DOHH2 (cell line): Measurements from ENCODE around the gene HYI.

Experiments
- EZH2phosphoT487 ChIP-seq: fragments of 200-600 bp; sonication (generic); IDR thresholded peaks from 2 replicates; pipeline ENCODE4 v1.6.1; 2017; ENCODE audit warnings: borderline replicate concordance, mild to moderate bottlenecking, antibody characterized with exemption, low read length, moderate library complexity, mixed read lengths
- TF ChIP-seq, protein P1 (sequence below): fragments of 200-600 bp; sonication (generic); IDR thresholded peaks from one replicate; pipeline ENCODE4 v1.5.1; 2014; ENCODE audit warnings: antibody characterized with exemption, mild to moderate bottlenecking, low read depth, low read length; ENCODE audit not compliant: poor library complexity, severe bottlenecking

DNA sequence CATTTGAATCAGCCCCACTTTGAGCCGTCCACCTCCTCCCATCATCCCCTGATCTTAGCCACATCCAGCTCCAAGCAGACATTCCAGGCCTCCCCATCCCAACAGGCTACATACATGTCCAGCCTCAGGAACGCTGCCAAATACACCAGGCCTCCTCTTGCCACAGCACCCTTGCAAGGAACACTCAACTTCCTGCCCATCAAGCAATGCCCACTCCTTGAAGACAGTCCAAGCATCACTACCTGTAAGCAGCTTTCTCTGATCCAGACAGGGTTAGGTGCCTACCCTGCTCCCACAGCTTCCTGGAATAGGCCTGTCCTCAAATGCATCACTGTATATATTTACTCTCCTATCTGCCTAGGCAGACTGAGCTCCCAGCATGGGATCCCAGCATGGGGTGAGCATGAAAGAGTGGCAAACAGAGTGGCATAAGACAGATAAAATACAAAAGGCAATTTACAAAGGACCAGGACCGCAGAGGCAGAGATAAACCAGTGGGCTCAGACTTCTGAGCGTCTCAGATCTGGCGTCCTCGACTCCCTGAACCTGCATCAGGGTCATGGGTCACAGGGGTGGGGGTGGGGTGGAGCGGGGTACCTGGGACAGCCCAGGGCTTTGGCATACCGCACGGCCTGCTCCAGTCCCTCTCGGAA lies 816 bp downstream of the HYI start:
- TF ChIP-seq, protein P1, sequence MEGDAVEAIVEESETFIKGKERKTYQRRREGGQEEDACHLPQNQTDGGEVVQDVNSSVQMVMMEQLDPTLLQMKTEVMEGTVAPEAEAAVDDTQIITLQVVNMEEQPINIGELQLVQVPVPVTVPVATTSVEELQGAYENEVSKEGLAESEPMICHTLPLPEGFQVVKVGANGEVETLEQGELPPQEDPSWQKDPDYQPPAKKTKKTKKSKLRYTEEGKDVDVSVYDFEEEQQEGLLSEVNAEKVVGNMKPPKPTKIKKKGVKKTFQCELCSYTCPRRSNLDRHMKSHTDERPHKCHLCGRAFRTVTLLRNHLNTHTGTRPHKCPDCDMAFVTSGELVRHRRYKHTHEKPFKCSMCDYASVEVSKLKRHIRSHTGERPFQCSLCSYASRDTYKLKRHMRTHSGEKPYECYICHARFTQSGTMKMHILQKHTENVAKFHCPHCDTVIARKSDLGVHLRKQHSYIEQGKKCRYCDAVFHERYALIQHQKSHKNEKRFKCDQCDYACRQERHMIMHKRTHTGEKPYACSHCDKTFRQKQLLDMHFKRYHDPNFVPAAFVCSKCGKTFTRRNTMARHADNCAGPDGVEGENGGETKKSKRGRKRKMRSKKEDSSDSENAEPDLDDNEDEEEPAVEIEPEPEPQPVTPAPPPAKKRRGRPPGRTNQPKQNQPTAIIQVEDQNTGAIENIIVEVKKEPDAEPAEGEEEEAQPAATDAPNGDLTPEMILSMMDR, result no peak
- no peak for TF ChIP-seq EZH2phosphoT487
